K562 (cell line): ENCODE results near the gene PAM.

Source experiments
- BRD4 ChIP-seq: fragments of 200-600 bp; sonication (generic); IDR thresholded peaks from 2 replicates; pipeline ENCODE4 v1.6.1; 2017; ENCODE audit warnings: inconsistent platforms
- ETV1 ChIP-seq: fragments of 450-650 bp; conservative IDR thresholded peaks from 2 replicates; pipeline ENCODE4 v1.6.1; 2016; ENCODE audit warnings: missing genetic modification characterization, control low read depth, low read depth, missing compliant biosample characterization
- HDAC8 ChIP-seq: fragments of 450-650 bp; IDR thresholded peaks from 2 replicates; pipeline ENCODE4 v1.6.1; 2016; ENCODE audit warnings: mild to moderate bottlenecking, missing genetic modification characterization, moderate library complexity, missing compliant biosample characterization
- HEY1 ChIP-seq: fragments of 250-450 bp; sonication (Bioruptor Pico); IDR thresholded peaks from 2 replicates; pipeline ENCODE4 v1.5.0; 2020; ENCODE audit warnings: mild to moderate bottlenecking, moderate library complexity, borderline replicate concordance
- ZMIZ1 ChIP-seq, 2 experiments: fragments of 150-350 bp in 1 of 2; IDR thresholded peaks; 2 replicates each; pipeline ENCODE4 v1.6.1; 2012 to 2016; ENCODE audit warnings: low read depth in 2 of 2, low read length in 2 of 2, mild to moderate bottlenecking in 1 of 2, moderate library complexity in 1 of 2
- ZNF3 ChIP-seq: fragments of 250-450 bp; sonication (Bioruptor Pico); IDR thresholded peaks from 2 replicates; pipeline ENCODE4 v1.5.0; 2021; ENCODE audit warnings: mild to moderate bottlenecking, moderate library complexity
- ZNF740 ChIP-seq, 3 experiments: fragments of 200-800 bp in 1 of 3; sonication (Bioruptor generic) in 1 of 3; sonication (generic) in 1 of 3; formaldehyde crosslinking in 1 of 3; IDR thresholded peaks; 2 replicates each; pipeline versions ENCODE4 v1.6.1 to v1.8.0; 2016 to 2022; ENCODE audit warnings: mild to moderate bottlenecking in 2 of 3, missing compliant biosample characterization in 2 of 3, missing genetic modification characterization in 2 of 3, missing genetic modification reagents in 1 of 3

GRCh38 chr5:103059525-103059924 lies 304.4 kb downstream of the PAM start:
- TF ChIP-seq HEY1 (CRISPR knock-in tag) (no peak), BRD4 (no peak), ZMIZ1 (IDR thresholded peaks at IDR 0.05; ENCODE audit: low read depth in 2 of 2, low read length in 2 of 2) (no peak), ZNF740 (CRISPR knock-in tag; IDR thresholded peaks at IDR 0.05) (no peak), ZNF740 (tag; IDR thresholded peaks at IDR 0.05) (no peak), HDAC8 (no peak), ZNF3 (CRISPR knock-in tag) (no peak), ETV1 (tag) (no peak)
